Heart right ventricle (tissue), 16 donors: ENCODE measurements around the gene DNAJC4. TPM values are rescaled to one million over a fixed set of nuclear protein-coding genes. Genes with fewer than 3 reads are reported as not detected.

Source experiments
- ATAC-seq, 8 donors: fragments of 200-7000 bp; cut with Tn5 transposase; one replicate each; pipeline ENCODE4 v1.9.1; 2020; ENCODE audit warnings: mild to moderate bottlenecking in 8 of 8, moderate library complexity in 8 of 8, moderate number of reproducible peaks in 1 of 8
- DNase-seq, 2 donors: peaks; one replicate each; pipeline ENCODE4 v3.0.0-alpha.2; 2020
- H3K27ac ChIP-seq, 10 donors: fragments of 200-600 bp; sonication (generic) in 2 of 10; one replicate each; pipeline versions ENCODE4 v1.5.0 to v1.8.0; 2020 to 2022; ENCODE audit warnings: mild to moderate bottlenecking in 3 of 10
- H3K27me3 ChIP-seq, 7 donors: fragments of 200-600 bp; one replicate each; pipeline ENCODE4 v1.8.0; 2021 to 2022; ENCODE audit warnings: mild to moderate bottlenecking in 2 of 7
- H3K36me3 ChIP-seq, 9 donors: fragments of 200-600 bp; sonication (generic) in 1 of 9; one replicate each; pipeline versions ENCODE4 v1.5.0 to v1.8.0; 2020 to 2022; ENCODE audit warnings: mild to moderate bottlenecking in 2 of 9
- H3K4me1 ChIP-seq, 9 donors: fragments of 200-600 bp; sonication (generic) in 1 of 9; one replicate each; pipeline versions ENCODE4 v1.5.0 to v1.8.0; 2020 to 2022; ENCODE audit warnings: mild to moderate bottlenecking in 4 of 9
- H3K4me3 ChIP-seq, 10 donors: fragments of 200-600 bp; sonication (generic) in 2 of 10; one replicate each; pipeline versions ENCODE4 v1.5.0 to v1.8.0; 2020 to 2022; ENCODE audit warnings: mild to moderate bottlenecking in 7 of 10, moderate library complexity in 2 of 10
- H3K9me3 ChIP-seq, 11 donors: fragments of 200-600 bp in 10 of 11; sonication (generic) in 2 of 11; one replicate each; pipeline versions ENCODE4 v1.5.0 to v1.8.0; 2013 to 2022; ENCODE audit warnings: mild to moderate bottlenecking in 2 of 11, control low read depth in 1 of 11, moderate library complexity in 1 of 11
- CTCF ChIP-seq, 9 donors: fragments of 200-600 bp; sonication (generic) in 2 of 9; IDR thresholded peaks; one replicate each; pipeline versions ENCODE4 v1.5.0 to v1.8.0; 2021 to 2022; ENCODE audit warnings: antibody characterized with exemption in 9 of 9, mild to moderate bottlenecking in 5 of 9, moderate library complexity in 1 of 9
- WGBS, 2 donors: extraction: QIAGEN DNeasy Blood & Tissue Kit; methylation state at CpG; one replicate each; pipeline ENCODE4 v1.1.7; 2013; ENCODE audit warnings: inconsistent platforms in 1 of 2; 5-methylcytosine and 5-hydroxymethylcytosine counted together
- intact Hi-C, 10 donors: fragments of 100-400 bp; cut with DNase I; formaldehyde crosslinking; loops; one replicate each; pipeline versions ENCODE4 v1.11.1 to v1.14.2; 2022
- polyA plus RNA-seq, 2 donors: library from polyadenylated mRNA; stranded (reverse); fragments of 200-250 nt; gene quantifications; one replicate each; pipeline ENCODE4 v1.2.3, GENCODE V29; 2013
- total RNA-seq, 10 donors: library from RNA; stranded (reverse); fragmentation: NEBNext Ultra II Directional in 3 of 10; extraction: Animal tissue kit (Norgen Biotek cat#: 25700) in 3 of 10; gene quantifications; one replicate each; pipeline versions ENCODE4 v1.2.1 to v1.2.4, GENCODE V29; 2021 to 2023
- donor health status: Arrhythmogenic right ventricular cardiomyopathy.
- donor health status: ischemic (EF 13 %, LVEDD 7.1; RV severe dilation, severe dysfunction).
- donor health status: healthy with polysubstance abuse.
- donor health status: DM: no; HTN: yes; CAD: no.
- donor health status: DM: no; HTN: no; CAD: no.
- donor health status: ischemic (EF 25% LVEDD 6.9; RV normal size, moderate dysfunction).
- donor health status: ischemic (EF 25% LVEDD 5.7; RV mildly dilated, moderate dysfunction).
- donor health status: healthy.
- donor health status: DM: yes; HTN: yes; CAD: no.
- donor health status: Ischemic cardiomyopathy.
- donor health status: ischemic (EF 35%, LVEDD 5.7; RV mildly dilated, moderate dysfunction).
- donor health status: nonischemic (EF 11% LVEDD 7.7; RV severe dilation, severe dysfunction).
- donor health status: DM: yes; HTN: yes; CAD: no.
- donor health status: PGD.
- donor health status: ischemic (EF 29% LVEDD 5.4; RV normal size, mild dysfunction).
- donor health status: nonischemic (EF 23%, LVEDD 6.1; RV moderate dilation, normal function).

DNAJC4 gene
- total and polyA plus RNA-seq, 12 donors: 46.6 to 173 (median 52.0) TPM

- no peak for DNase-seq
Measured at GRCh38 chr11:64239662-64240434, 9.5 kb downstream of the DNAJC4 start.

GRCh38 chr11:64240435-64241240 lies 10.3 kb downstream of the DNAJC4 start, which contains the start of gene FKBP2:
FKBP2 (plus strand) TSS chr11:64241095; CDS start chr11:64242388, 1,293 bp downstream.
- DNase-seq (peak; percentile 96 to 98), ATAC-seq (peak; percentile 75 to 84 (median 80))
- Histone ChIP-seq H3K9me3 (no peaks in the 10 kb centered on the region), H3K36me3 (peaks cover 0 to 50% (median 14%) of the 10 kb centered on the region in 9 donors), H3K4me3 (peak within 1 kb of the TSS; percentile 73 to 99 (median 88)), H3K4me1 (peaks cover 11 to 68% (median 35%) of the 10 kb centered on the region in 9 donors), H3K27me3 (no peaks in the 10 kb centered on the region), H3K27ac (peak within 1 kb of the TSS; percentile 95 to 100 (median 98))
- 1 to 2% methylated on average over 58 of the region's 58 CpGs for WGBS, 2 donors
- intact Hi-C loops: loop anchor here in 3 of 10 donors (1.0 to 2.0 kb wide), 2 partner anchors 30 kb away; no protein-coding TSS in a partner anchor
- no peak for TF ChIP-seq CTCF (IDR thresholded peaks at IDR 0.05)

More at GRCh38 chr11:64239662-64240434, 9.5 kb downstream of the DNAJC4 start:
- Histone ChIP-seq H3K9me3 (no peaks in the 10 kb centered on the region), H3K27ac (peak overlapping the region; percentile 90 to 100 (median 98)), H3K36me3 (peaks cover 0 to 49% (median 14%) of the 10 kb centered on the region in 9 donors), H3K4me3 (peak overlapping the region; percentile 33 to 99 (median 88)), H3K27me3 (no peaks in the 10 kb centered on the region), H3K4me1 (peaks cover 13 to 68% (median 35%) of the 10 kb centered on the region in 9 donors)
- 85 to 87% methylated on average over 11 of the region's 11 CpGs for WGBS, 2 donors
- no peak for TF ChIP-seq CTCF (IDR thresholded peaks at IDR 0.05)
- intact Hi-C loops: loop anchor here in 1 of 10 donors (2.0 kb wide), 1 partner anchor 31 kb away; no protein-coding TSS in a partner anchor
- ATAC-seq: no peak

GRCh38 chr11:64241241-64241490 lies 10.8 kb downstream of the DNAJC4 start:
- Histone ChIP-seq H3K27me3 (no peaks in the 10 kb centered on the region), H3K9me3 (no peaks in the 10 kb centered on the region), H3K27ac (peak overlapping the region; percentile 90 to 100 (median 98)), H3K4me3 (peak overlapping the region; percentile 33 to 99 (median 88)), H3K36me3 (peaks cover 0 to 48% (median 14%) of the 10 kb centered on the region in 9 donors), H3K4me1 (peaks cover 15 to 66% (median 38%) of the 10 kb centered on the region in 9 donors)
- 0 to 1% methylated on average over 22 to 23 of the region's 24 CpGs for WGBS, 2 donors
- TF ChIP-seq CTCF (IDR thresholded peaks at IDR 0.05): no peak
- DNase-seq: peak; percentile 100
- intact Hi-C loops: loop anchor here in 3 of 10 donors (1.0 to 2.0 kb wide), 2 partner anchors 29 to 30 kb away; no protein-coding TSS in a partner anchor
- peak; percentile 82 to 94 (median 90) for ATAC-seq
